SK-N-SH treated with all-trans-retinoic acid at 6 μM for 48 hours (cell line): ENCODE results near the gene SPATS2.

Experiments
- ATAC-seq: fragments of 200-7000 bp; cut with Tn5 transposase; 3 replicates; pipeline ENCODE4 v1.9.1; 2020; ENCODE audit warnings: mild to moderate bottlenecking, moderate library complexity
- BACH2 ChIP-seq: fragments of 250-450 bp; sonication (Bioruptor Pico); IDR thresholded peaks from 2 replicates; pipeline ENCODE4 v1.9.0; 2021; ENCODE audit warnings: mild to moderate bottlenecking, borderline replicate concordance
- ESRRG ChIP-seq: fragments of 250-450 bp; sonication (Bioruptor Pico); IDR thresholded peaks from 2 replicates; pipeline ENCODE4 v1.6.1; 2021; ENCODE audit warnings: mild to moderate bottlenecking
- GLIS3 ChIP-seq: fragments of 250-450 bp; sonication (Bioruptor Pico); IDR thresholded peaks from 2 replicates; pipeline ENCODE4 v1.5.0; 2020; ENCODE audit warnings: mild to moderate bottlenecking, moderate library complexity
- ISL1 ChIP-seq: fragments of 250-450 bp; sonication (Bioruptor Pico); IDR thresholded peaks from 2 replicates; pipeline ENCODE4 v2.1.2; 2022; ENCODE audit warnings: mild to moderate bottlenecking, moderate library complexity
- OSR1 ChIP-seq: fragments of 250-450 bp; sonication (Bioruptor Pico); IDR thresholded peaks from 2 replicates; pipeline ENCODE4 v1.8.0; 2022; ENCODE audit warnings: moderate library complexity, mild to moderate bottlenecking, inconsistent platforms
- PPARA ChIP-seq: fragments of 250-450 bp; sonication (Bioruptor Pico); IDR thresholded peaks from 2 replicates; pipeline ENCODE4 v1.5.0; 2020; ENCODE audit warnings: mild to moderate bottlenecking, borderline replicate concordance
- RARB ChIP-seq: fragments of 250-450 bp; sonication (Bioruptor Pico); IDR thresholded peaks from 2 replicates; pipeline ENCODE4 v1.8.0; 2021; ENCODE audit warnings: mild to moderate bottlenecking, moderate library complexity
- SNAI2 ChIP-seq: fragments of 250-450 bp; sonication (Bioruptor Pico); IDR thresholded peaks from 2 replicates; pipeline ENCODE4 v1.5.0; 2020; ENCODE audit warnings: mild to moderate bottlenecking, moderate library complexity
- TCF4 ChIP-seq: fragments of 250-450 bp; sonication (Bioruptor Pico); IDR thresholded peaks from 2 replicates; pipeline ENCODE4 v1.8.0; 2021; ENCODE audit warnings: mild to moderate bottlenecking, moderate library complexity, borderline replicate concordance
- ZC3H10 ChIP-seq: fragments of 250-450 bp; sonication (Bioruptor Pico); IDR thresholded peaks from 2 replicates; pipeline ENCODE4 v1.5.1; 2021; ENCODE audit warnings: mild to moderate bottlenecking, moderate library complexity
- ZFP30 ChIP-seq: fragments of 450-650 bp; formaldehyde crosslinking; IDR thresholded peaks from 2 replicates; pipeline ENCODE4 v1.5.0; 2022; ENCODE audit warnings: mild to moderate bottlenecking, moderate library complexity
- ZNF565 ChIP-seq: fragments of 450-650 bp; formaldehyde crosslinking; conservative IDR thresholded peaks from 2 replicates; pipeline ENCODE4 v1.5.0; 2020; ENCODE audit warnings: low read depth, mild to moderate bottlenecking, moderate library complexity
- ZNF70 ChIP-seq: fragments of 450-650 bp; formaldehyde crosslinking; IDR thresholded peaks from 2 replicates; pipeline ENCODE4 v1.5.0; 2020; ENCODE audit warnings: mild to moderate bottlenecking, moderate library complexity
- ZNF8 ChIP-seq: fragments of 450-650 bp; formaldehyde crosslinking; IDR thresholded peaks from 2 replicates; pipeline ENCODE4 v1.5.0; 2020; ENCODE audit warnings: mild to moderate bottlenecking, moderate library complexity
- TF ChIP-seq, protein P1 (sequence below): fragments of 250-450 bp; sonication (Bioruptor Pico); IDR thresholded peaks from 2 replicates; pipeline ENCODE4 v1.8.0; 2020; ENCODE audit warnings: mild to moderate bottlenecking, moderate library complexity, borderline replicate concordance
- TF ChIP-seq, protein P2 (sequence below): fragments of 250-450 bp; sonication (Bioruptor Pico); IDR thresholded peaks from 2 replicates; pipeline ENCODE4 v1.5.1; 2021; ENCODE audit warnings: mild to moderate bottlenecking, moderate library complexity
- TF ChIP-seq, protein P3 (sequence below): fragments of 250-450 bp; sonication (Bioruptor Pico); IDR thresholded peaks from 2 replicates; pipeline ENCODE4 v1.5.1; 2020; ENCODE audit warnings: low read depth, mild to moderate bottlenecking, moderate library complexity
- TF ChIP-seq, protein P4 (sequence below): fragments of 250-450 bp; sonication (Bioruptor Pico); IDR thresholded peaks from 2 replicates; pipeline ENCODE4 v1.5.0; 2020; ENCODE audit warnings: mild to moderate bottlenecking, moderate library complexity

The SPATS2 gene

DNA sequence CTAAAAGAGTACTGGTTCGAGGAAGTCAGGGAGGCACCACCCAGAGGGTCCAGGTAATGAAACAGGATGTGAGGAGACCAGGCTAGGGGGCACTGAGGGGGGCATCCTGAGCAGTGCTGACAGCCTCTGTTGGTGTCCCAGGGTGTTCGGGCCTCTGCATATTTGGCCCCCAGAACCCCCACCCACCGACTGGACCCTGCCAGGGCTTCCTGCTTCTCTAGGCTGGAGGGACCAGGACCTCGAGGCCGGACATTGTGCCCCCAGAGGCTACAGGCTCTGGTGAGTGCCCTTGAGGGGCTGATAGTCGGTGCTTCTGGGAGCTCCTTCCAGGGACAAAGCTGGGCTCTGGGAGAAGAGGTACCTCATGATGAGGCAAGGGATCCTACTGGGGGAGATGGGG, 41.7 kb upstream of the SPATS2 start:
- no peak for ATAC-seq
- TF ChIP-seq ZNF8 (no peak), ZNF70 (no peak)
- TF ChIP-seq, protein P1, sequence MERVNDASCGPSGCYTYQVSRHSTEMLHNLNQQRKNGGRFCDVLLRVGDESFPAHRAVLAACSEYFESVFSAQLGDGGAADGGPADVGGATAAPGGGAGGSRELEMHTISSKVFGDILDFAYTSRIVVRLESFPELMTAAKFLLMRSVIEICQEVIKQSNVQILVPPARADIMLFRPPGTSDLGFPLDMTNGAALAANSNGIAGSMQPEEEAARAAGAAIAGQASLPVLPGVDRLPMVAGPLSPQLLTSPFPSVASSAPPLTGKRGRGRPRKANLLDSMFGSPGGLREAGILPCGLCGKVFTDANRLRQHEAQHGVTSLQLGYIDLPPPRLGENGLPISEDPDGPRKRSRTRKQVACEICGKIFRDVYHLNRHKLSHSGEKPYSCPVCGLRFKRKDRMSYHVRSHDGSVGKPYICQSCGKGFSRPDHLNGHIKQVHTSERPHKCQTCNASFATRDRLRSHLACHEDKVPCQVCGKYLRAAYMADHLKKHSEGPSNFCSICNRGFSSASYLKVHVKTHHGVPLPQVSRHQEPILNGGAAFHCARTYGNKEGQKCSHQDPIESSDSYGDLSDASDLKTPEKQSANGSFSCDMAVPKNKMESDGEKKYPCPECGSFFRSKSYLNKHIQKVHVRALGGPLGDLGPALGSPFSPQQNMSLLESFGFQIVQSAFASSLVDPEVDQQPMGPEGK = no peak
- TF ChIP-seq, protein P2, sequence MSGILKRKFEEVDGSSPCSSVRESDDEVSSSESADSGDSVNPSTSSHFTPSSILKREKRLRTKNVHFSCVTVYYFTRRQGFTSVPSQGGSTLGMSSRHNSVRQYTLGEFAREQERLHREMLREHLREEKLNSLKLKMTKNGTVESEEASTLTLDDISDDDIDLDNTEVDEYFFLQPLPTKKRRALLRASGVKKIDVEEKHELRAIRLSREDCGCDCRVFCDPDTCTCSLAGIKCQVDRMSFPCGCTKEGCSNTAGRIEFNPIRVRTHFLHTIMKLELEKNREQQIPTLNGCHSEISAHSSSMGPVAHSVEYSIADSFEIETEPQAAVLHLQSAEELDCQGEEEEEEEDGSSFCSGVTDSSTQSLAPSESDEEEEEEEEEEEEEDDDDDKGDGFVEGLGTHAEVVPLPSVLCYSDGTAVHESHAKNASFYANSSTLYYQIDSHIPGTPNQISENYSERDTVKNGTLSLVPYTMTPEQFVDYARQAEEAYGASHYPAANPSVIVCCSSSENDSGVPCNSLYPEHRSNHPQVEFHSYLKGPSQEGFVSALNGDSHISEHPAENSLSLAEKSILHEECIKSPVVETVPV (CRISPR knock-in tag) = no peak

DNA sequence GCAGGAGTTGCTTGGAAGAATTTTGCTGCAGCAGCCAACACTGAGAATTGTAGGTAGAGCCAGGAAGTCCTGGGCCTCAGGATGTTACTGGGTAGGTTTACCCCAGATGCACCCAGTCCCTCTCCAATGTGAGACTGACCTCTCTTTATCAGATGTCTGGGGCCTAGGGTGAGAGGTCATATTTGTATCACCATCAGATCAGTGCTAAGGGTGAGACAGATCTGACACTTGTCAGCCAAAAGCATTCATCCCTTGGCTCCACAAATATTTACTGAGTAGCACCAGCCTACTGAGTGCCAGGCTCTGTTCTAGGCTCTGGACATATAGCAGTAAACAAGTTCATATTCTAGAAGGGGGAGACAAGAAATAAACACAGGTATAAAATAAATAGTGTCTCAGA, 39.9 kb upstream of the SPATS2 start:
- TF ChIP-seq ZNF8 = no peak
- TF ChIP-seq BACH2 (CRISPR knock-in tag) = no peak
- TF ChIP-seq TCF4 (CRISPR knock-in tag) = no peak
- TF ChIP-seq, protein P1 = no peak
- TF ChIP-seq RARB = no peak
- no peak for TF ChIP-seq SNAI2 (CRISPR knock-in tag)
- TF ChIP-seq, protein P3, sequence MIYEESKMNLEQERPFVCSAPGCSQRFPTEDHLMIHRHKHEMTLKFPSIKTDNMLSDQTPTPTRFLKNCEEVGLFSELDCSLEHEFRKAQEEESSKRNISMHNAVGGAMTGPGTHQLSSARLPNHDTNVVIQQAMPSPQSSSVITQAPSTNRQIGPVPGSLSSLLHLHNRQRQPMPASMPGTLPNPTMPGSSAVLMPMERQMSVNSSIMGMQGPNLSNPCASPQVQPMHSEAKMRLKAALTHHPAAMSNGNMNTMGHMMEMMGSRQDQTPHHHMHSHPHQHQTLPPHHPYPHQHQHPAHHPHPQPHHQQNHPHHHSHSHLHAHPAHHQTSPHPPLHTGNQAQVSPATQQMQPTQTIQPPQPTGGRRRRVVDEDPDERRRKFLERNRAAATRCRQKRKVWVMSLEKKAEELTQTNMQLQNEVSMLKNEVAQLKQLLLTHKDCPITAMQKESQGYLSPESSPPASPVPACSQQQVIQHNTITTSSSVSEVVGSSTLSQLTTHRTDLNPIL (CRISPR knock-in tag) = no peak
- no peak for TF ChIP-seq ZC3H10 (CRISPR knock-in tag)
- no peak for TF ChIP-seq GLIS3 (CRISPR knock-in tag)
- TF ChIP-seq ZFP30 (CRISPR knock-in tag) = no peak
- no peak for ATAC-seq

DNA sequence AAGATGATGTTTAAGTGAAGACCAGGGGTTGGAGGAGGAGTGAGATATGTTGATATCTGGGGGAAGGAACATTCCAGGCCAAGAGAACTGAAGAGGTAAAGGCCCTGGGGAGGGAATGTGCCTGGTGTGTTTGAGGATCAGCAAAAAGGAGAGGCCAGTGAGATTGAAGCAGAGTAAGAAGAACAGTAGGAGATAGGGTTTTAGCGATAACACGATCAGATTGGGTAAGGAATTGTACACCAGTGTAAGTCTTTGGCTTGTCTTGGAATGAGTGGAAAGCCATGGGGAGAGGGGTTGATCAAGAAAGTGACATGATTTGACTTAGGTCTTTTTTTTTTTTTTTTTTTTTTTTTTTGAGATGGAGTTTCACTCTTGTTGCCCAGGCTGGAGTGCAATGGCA, 39.4 kb upstream of the SPATS2 start:
- TF ChIP-seq ZFP30 (CRISPR knock-in tag) (no peak), GLIS3 (CRISPR knock-in tag) (no peak), OSR1 (CRISPR knock-in tag) (no peak)
- no peak for ATAC-seq

DNA sequence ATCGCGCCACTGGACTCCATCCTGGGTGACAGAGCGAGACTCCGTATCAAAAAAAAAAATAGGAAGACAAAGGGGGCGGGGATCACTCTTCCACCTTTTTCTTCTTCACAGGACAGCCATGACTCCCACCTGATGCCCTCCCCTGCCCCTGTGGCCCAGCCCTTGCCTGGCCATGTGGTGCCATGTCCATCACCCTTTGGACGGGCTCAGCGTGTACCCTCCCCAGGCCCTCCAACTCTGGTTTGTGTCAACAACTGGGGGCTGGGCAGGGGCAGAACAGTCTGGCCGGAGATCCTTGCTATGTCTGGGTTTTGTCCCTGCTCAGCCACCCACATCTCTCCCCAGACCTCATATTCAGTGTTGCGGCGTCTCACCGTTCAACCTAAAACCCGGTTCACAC, 38.4 kb upstream of the SPATS2 start:
- ATAC-seq = no peak
- TF ChIP-seq ZNF70 (no peak), PPARA (CRISPR knock-in tag) (no peak)
- TF ChIP-seq, protein P3 (CRISPR knock-in tag) = no peak

DNA sequence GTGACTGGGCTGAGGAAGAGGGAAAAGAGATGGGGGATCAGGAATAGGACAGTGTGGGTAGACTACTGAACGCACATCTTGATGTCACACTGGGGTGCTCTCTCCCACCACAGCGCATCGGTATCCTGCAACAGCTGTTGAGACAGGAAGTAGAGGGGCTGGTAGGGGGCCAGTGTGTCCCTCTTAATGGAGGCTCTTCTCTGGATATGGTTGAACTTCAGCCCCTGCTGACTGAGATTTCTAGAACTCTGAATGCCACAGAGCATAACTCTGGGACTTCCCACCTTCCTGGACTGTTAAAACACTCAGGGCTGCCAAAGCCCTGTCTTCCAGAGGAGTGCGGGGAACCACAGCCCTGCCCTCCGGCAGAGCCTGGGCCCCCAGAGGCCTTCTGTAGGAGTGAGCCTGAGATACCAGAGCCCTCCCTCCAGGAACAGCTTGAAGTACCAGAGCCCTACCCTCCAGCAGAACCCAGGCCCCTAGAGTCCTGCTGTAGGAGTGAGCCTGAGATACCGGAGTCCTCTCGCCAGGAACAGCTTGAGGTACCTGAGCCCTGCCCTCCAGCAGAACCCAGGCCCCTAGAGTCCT, 37.1 kb upstream of the SPATS2 start:
- ATAC-seq = no peak
- TF ChIP-seq ESRRG (CRISPR knock-in tag) (no peak), ZNF565 (no peak), ISL1 (CRISPR knock-in tag) (no peak), ZC3H10 (CRISPR knock-in tag) (no peak), BACH2 (CRISPR knock-in tag) (no peak)
- TF ChIP-seq, protein P2 (CRISPR knock-in tag) = no peak
- TF ChIP-seq, protein P1 = no peak
- TF ChIP-seq, protein P4, sequence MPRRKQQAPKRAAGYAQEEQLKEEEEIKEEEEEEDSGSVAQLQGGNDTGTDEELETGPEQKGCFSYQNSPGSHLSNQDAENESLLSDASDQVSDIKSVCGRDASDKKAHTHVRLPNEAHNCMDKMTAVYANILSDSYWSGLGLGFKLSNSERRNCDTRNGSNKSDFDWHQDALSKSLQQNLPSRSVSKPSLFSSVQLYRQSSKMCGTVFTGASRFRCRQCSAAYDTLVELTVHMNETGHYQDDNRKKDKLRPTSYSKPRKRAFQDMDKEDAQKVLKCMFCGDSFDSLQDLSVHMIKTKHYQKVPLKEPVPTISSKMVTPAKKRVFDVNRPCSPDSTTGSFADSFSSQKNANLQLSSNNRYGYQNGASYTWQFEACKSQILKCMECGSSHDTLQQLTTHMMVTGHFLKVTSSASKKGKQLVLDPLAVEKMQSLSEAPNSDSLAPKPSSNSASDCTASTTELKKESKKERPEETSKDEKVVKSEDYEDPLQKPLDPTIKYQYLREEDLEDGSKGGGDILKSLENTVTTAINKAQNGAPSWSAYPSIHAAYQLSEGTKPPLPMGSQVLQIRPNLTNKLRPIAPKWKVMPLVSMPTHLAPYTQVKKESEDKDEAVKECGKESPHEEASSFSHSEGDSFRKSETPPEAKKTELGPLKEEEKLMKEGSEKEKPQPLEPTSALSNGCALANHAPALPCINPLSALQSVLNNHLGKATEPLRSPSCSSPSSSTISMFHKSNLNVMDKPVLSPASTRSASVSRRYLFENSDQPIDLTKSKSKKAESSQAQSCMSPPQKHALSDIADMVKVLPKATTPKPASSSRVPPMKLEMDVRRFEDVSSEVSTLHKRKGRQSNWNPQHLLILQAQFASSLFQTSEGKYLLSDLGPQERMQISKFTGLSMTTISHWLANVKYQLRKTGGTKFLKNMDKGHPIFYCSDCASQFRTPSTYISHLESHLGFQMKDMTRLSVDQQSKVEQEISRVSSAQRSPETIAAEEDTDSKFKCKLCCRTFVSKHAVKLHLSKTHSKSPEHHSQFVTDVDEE = no peak
- TF ChIP-seq, protein P3 (CRISPR knock-in tag) = no peak
